ENCODE data around the gene TXNRD1.
"Not testable (repeated sequence)": the region's sequence is repeated elsewhere in the genome, so short reads cannot be mapped to it uniquely, and the experiment has no call there.

Gene TXNRD1

DNA sequence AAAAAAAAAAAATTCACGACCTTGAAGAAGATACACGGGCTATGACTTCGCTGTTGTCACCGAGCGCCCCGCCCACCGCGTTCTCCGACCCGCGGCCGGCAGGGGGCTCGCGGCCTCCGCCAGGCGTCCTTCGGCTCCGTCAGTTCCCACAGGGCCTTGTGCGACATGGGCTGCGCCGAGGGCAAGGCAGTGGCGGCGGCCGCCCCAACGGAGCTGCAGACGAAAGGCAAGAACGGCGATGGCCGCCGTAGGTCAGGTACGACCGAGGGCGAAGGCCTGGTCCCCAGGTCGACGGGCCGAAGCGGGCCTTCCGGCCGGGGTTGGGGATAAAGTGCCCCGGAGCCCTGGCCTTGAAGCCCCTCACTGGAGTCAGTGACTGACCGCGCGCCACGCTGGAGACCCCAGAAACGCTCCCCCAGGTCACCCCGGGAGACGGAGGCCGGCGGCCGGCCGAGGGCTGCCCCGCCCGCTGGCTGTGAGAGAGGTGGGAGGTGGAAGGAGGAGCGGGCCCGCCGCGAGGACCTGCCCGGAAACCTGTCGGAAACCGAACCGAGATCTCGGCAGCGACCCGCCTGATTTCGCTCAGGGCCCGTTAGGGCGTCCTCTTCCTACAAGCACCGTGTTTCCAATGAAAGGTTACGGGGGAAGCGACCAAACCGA, at the start of gene TXNRD1:
TXNRD1 (plus strand) TSS at position 142 of the 660 bp plus-strand sequence; CDS start at position 166, 24 bp downstream.
- Mint-ChIP-seq H3K4me3 (peak within 1 kb of the TSS; percentile 80), H3K27ac (peak within 1 kb of the TSS; percentile 69), H3K36me3 (ENCODE audit: low read depth) (no peaks in the 10 kb centered on the region), H3K4me1 (ENCODE audit: low read depth) (peaks cover 33% of the 10 kb centered on the region), H3K27me3 (ENCODE audit: low read depth) (no peaks in the 10 kb centered on the region), H3K9me3 (no peaks in the 10 kb centered on the region)
- peak; percentile 83 for DNase-seq (ENCODE audit: low spot score)

DNA sequence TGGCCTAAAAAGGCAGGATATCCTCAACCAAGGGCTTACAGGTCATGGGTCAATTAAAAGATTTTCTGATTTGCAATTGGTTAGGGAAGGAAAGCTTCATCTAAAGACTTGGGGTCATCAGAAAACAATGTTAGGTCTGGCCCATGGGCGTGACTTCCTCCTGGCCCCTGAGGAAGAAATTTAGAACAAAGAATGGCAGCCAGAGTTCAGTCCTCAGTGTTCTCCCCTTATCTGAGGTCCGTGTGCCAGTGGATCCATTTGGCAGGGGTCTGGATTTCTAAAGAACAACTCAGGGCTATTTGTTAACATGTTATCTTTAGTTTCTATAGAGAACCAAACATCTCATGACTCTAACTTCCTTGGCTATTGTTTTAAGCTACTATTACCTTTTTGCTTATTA, 49.8 kb upstream of the TXNRD1 start:
- no peak overlapping the region for H3K27ac Mint-ChIP-seq
- no peak overlapping the region for H3K4me3 Mint-ChIP-seq
- no peaks in the 10 kb centered on the region for H3K36me3 Mint-ChIP-seq (ENCODE audit: low read depth)
- H3K4me1 Mint-ChIP-seq (ENCODE audit: low read depth), result no peaks in the 10 kb centered on the region
- no peaks in the 10 kb centered on the region for H3K9me3 Mint-ChIP-seq
- DNase-seq (ENCODE audit: low spot score), result no peak
- no peaks in the 10 kb centered on the region for H3K27me3 Mint-ChIP-seq (ENCODE audit: low read depth)

DNA sequence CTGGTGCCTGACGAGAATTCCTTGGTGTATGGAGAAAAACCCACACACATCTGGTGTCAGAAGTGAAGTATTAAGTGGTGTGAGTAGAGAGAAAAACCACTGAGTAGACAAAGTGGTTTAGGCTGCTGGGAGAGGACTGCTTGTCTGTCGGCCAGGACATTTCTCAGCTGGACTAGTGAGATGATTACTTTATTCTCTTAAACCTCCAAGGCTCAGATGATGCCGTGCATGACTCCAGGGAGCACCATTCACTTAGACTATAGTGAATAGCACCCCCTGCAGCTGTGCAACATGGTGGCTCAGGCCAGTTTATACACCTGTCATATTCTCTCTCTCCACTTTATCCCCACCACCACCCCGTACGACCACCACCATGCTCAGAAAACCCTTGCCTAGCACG, 49.1 kb upstream of the TXNRD1 start:
- DNase-seq (ENCODE audit: low spot score), result no peak
- no peaks in the 10 kb centered on the region for H3K36me3 Mint-ChIP-seq (ENCODE audit: low read depth)
- no peak overlapping the region for H3K27ac Mint-ChIP-seq
- no peaks in the 10 kb centered on the region for H3K9me3 Mint-ChIP-seq
- H3K4me3 Mint-ChIP-seq, result no peak overlapping the region
- no peaks in the 10 kb centered on the region for H3K4me1 Mint-ChIP-seq (ENCODE audit: low read depth)
- H3K27me3 Mint-ChIP-seq (ENCODE audit: low read depth), result no peaks in the 10 kb centered on the region

DNA sequence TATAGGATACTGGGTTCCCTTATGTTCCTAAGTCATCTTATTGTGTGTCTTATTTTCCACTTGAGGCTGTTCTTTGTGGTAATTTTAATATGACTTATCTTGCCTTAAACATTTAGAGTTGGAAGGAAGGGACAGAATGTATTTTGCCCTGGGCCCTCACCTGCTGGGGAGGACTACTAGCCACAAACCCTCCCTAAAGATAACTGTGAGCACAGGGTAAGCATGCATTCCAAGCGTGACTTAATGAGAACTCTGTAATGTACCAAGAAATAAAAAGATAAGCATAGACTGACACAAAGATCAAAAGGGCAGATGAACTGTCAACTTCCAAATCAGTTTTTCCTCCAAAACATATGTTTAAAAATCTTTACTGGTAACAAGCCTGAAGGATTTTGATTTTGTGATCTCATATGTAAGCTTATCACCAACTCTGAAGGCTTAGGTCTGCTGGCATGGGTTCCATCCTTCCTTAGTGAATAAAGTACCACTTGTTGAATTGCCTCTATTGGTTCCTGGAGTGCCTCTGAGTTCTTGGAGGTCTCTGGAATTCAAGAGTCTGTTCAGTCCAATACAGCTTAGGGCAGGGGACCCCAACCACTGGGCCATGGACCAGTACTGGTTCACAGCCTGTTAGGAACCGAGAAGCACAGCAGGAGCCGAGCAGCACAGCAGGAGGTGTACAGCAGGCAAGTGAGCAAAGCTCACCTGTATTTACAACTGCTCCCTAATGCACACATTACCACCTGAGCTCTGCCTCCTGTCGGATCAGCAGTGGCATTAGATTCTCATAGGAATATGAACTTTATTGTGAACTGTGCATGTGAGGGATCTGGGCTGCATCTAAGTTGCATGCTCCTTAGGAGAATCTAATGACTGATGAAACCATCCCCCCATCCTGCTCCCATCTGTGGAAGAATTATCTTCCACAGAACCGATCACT, 47.8 kb upstream of the TXNRD1 start:
- H3K36me3 Mint-ChIP-seq (ENCODE audit: low read depth), result no peaks in the 10 kb centered on the region
- no peaks in the 10 kb centered on the region for H3K27me3 Mint-ChIP-seq (ENCODE audit: low read depth)
- no peak overlapping the region for H3K4me3 Mint-ChIP-seq
- DNase-seq (ENCODE audit: low spot score), result no peak
- no peaks in the 10 kb centered on the region for H3K9me3 Mint-ChIP-seq
- H3K27ac Mint-ChIP-seq, result no peak overlapping the region
- no peaks in the 10 kb centered on the region for H3K4me1 Mint-ChIP-seq (ENCODE audit: low read depth)

- H3K4me1 Mint-ChIP-seq (ENCODE audit: low read depth), result no peaks in the 10 kb centered on the region
- H3K36me3 Mint-ChIP-seq (ENCODE audit: low read depth), result no peaks in the 10 kb centered on the region
- no peak overlapping the region for H3K27ac Mint-ChIP-seq
- H3K27me3 Mint-ChIP-seq (ENCODE audit: low read depth), result no peaks in the 10 kb centered on the region
- no peak for DNase-seq (ENCODE audit: low spot score)
- H3K4me3 Mint-ChIP-seq, result no peak overlapping the region
- H3K9me3 Mint-ChIP-seq, result no peaks in the 10 kb centered on the region
These were observed 47.0 kb upstream of the TXNRD1 start for GRCh38 chr12:104168596-104168995.

DNA sequence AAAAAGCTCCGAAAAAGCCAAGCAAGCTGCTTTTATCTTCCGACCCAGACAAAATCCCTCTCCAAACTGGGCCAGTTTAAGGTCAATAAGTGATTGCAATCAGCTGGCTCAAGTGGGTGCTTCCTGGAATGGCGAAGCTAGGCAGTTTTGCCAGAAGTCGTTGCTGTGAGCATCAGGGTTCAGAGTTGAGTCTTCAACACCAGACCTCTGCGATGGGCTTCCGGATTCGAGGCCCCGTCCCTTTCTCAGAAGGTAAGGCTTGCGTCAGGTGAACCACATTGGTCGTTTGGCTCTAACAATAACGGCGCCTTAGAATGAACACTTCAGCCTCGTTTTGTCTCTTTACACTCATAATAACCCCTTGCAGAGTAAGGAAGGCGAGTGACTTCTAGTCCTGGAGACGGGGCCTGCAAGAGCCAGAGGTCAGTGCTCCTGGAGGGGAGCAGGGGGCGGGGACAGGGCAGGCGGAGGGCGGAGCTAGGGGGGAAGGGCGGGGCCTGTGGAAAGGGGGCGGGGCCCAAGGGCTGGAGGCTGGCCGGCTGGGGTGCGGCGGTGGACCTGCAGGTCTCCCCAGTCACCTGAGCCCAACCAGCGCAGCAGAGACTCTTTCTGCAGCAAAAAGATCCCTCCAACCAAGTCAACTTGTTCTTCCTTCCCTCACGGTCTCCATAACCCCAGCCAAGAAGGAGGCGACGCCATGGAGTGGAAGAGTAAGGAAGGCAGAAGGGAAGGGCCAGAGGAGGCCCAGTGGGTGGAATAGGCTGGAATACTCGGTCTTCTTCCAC, 43.6 kb upstream of the TXNRD1 start:
- Mint-ChIP-seq H3K4me1 (ENCODE audit: low read depth) (no peaks in the 10 kb centered on the region), H3K9me3 (no peaks in the 10 kb centered on the region), H3K27ac (no peak overlapping the region), H3K27me3 (ENCODE audit: low read depth) (no peaks in the 10 kb centered on the region), H3K4me3 (no peak overlapping the region), H3K36me3 (ENCODE audit: low read depth) (no peaks in the 10 kb centered on the region)
- DNase-seq (ENCODE audit: low spot score), result no peak

- Mint-ChIP-seq H3K36me3 (ENCODE audit: low read depth) (no peaks in the 10 kb centered on the region), H3K27me3 (ENCODE audit: low read depth) (no peaks in the 10 kb centered on the region), H3K27ac (no peak overlapping the region), H3K9me3 (no peaks in the 10 kb centered on the region), H3K4me1 (ENCODE audit: low read depth) (peaks cover 5% of the 10 kb centered on the region), H3K4me3 (no peak overlapping the region)
- no peak for DNase-seq (ENCODE audit: low spot score)
These were observed 43.0 kb upstream of the TXNRD1 start for GRCh38 chr12:104172570-104172947.

GRCh38 chr12:104173804-104174203, 41.8 kb upstream of the TXNRD1 start:
- not testable (repeated sequence) for H3K9me3 Mint-ChIP-seq; DNase-seq (ENCODE audit: low spot score); H3K27me3 Mint-ChIP-seq (ENCODE audit: low read depth); H3K4me3 Mint-ChIP-seq; H3K27ac Mint-ChIP-seq; H3K36me3 Mint-ChIP-seq (ENCODE audit: low read depth)
- peaks cover 12% of the 10 kb centered on the region for H3K4me1 Mint-ChIP-seq (ENCODE audit: low read depth)

DNA sequence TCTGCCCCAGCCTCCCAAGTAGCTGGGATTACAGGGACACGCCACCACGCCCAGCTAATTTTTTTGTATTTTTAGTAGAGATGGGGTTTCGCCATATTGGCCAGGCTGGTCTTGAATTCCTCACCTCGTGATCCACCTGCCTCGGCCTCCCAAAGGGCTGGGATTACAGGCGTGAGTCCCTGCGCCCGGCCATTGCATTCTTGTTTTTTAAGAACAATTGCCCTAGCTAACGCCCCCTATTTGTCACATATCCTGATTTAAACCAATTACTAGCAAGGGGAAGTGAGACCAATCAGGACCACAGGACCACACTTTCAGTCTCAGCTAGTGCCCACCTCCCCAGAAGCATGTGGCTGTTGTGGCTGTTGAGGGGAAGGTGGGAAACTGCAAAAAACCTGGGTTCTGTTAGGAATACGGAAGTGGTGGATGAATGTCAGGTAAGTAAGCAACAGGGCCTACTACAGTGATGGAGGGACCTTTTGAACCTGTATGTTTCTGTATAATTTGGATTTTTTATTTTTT, 39.8 kb upstream of the TXNRD1 start:
- Mint-ChIP-seq H3K27ac (no peak overlapping the region), H3K4me3 (no peak overlapping the region), H3K4me1 (ENCODE audit: low read depth) (peaks cover 12% of the 10 kb centered on the region), H3K36me3 (ENCODE audit: low read depth) (no peaks in the 10 kb centered on the region), H3K27me3 (ENCODE audit: low read depth) (peaks cover 7% of the 10 kb centered on the region), H3K9me3 (no peaks in the 10 kb centered on the region)
- DNase-seq (ENCODE audit: low spot score), result no peak

DNA sequence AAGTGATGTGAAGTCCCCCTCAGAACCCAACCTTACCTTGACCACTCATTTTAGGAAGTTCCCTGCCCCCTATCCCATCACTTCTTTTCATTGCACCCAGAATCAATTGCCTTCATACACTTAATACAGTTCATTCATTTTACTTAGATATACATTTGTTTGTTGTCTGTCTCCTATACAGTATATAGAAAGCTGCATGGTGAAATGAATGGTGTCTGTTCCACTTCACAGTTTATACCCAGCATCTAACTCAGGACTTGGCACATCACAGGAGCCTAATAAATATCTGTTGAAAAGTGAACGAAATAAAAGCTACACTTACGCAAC, 38.3 kb upstream of the TXNRD1 start:
- H3K4me1 Mint-ChIP-seq (ENCODE audit: low read depth), result peaks cover 12% of the 10 kb centered on the region
- no peaks in the 10 kb centered on the region for H3K36me3 Mint-ChIP-seq (ENCODE audit: low read depth)
- peaks cover 7% of the 10 kb centered on the region for H3K27me3 Mint-ChIP-seq (ENCODE audit: low read depth)
- no peak for DNase-seq (ENCODE audit: low spot score)
- no peak overlapping the region for H3K27ac Mint-ChIP-seq
- H3K4me3 Mint-ChIP-seq, result no peak overlapping the region
- H3K9me3 Mint-ChIP-seq, result no peaks in the 10 kb centered on the region

DNA sequence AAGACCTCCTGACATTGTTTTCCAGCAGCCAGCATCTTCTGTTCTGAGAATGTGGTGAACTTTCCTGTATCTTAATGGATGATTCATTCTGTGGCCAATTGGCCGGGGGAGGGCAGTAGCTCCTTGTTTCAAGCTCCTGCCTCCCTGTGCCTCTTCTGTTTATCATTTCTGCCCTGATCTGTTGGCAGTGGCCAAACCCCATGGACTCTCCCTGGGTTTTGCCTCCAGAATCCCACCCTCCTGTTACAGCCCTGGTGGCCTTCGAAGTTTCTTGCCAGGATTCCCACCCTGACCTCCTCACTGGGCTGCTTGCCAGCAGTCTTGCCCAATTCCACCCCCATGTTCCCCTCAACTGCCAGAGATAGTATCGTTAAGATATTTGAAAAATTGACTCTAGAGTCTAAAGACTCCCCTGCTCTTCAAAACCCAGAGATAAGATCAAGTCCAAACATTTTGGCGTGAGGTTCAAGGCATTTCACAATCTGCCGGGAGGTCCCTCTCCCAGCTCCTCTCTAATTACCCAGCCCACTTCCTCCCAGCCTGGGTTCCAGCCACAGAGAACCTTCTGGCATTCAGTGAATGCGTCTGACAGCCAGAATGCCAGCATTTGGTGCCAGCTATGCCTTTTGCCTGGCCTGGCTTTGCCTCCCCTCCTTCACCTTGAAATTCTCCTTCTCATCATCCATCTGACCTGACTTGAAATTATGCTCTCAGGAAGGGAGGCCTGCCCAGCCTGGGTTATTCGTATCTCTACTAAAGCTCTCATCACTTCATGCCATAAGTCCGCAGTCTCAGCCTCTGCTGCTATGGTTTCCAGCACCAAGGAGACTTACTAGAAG, 37.7 kb upstream of the TXNRD1 start:
- H3K4me3 Mint-ChIP-seq, result no peak overlapping the region
- H3K4me1 Mint-ChIP-seq (ENCODE audit: low read depth), result peaks cover 12% of the 10 kb centered on the region
- no peaks in the 10 kb centered on the region for H3K9me3 Mint-ChIP-seq
- H3K36me3 Mint-ChIP-seq (ENCODE audit: low read depth), result no peaks in the 10 kb centered on the region
- no peak overlapping the region for H3K27ac Mint-ChIP-seq
- H3K27me3 Mint-ChIP-seq (ENCODE audit: low read depth), result peaks cover 7% of the 10 kb centered on the region
- DNase-seq (ENCODE audit: low spot score), result peak; percentile 27

GRCh38 chr12:104180374-104180773, 35.2 kb upstream of the TXNRD1 start:
- no peak for DNase-seq (ENCODE audit: low spot score)
- Mint-ChIP-seq H3K27me3 (ENCODE audit: low read depth) (peaks cover 7% of the 10 kb centered on the region), H3K27ac (no peak overlapping the region)

DNA sequence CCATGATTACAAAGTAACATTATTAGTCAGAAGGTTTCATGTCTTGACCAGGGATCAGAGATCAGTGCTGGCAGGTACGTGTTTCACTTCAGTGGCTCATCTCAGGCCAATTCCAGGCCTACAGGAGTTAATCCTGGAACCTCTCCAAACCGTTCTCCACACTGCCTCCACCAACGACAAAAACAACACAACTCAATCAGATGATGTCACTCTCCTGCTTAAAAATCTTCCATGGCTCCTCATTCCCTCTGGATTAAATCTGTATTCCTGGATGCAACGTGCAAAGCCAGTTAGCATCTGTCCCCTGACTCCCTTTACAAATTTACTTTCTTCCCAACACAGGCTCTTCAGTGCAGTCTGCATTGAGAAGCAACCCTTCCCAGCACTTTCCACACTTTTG, 34.3 kb upstream of the TXNRD1 start:
- Mint-ChIP-seq H3K9me3 (no peaks in the 10 kb centered on the region), H3K4me3 (no peak overlapping the region), H3K27ac (no peak overlapping the region), H3K27me3 (ENCODE audit: low read depth) (peaks cover 7% of the 10 kb centered on the region), H3K36me3 (ENCODE audit: low read depth) (no peaks in the 10 kb centered on the region), H3K4me1 (ENCODE audit: low read depth) (peaks cover 12% of the 10 kb centered on the region)
- DNase-seq (ENCODE audit: low spot score), result no peak

More at GRCh38 chr12:104180374-104180773, 35.2 kb upstream of the TXNRD1 start:
- no peaks in the 10 kb centered on the region for H3K36me3 Mint-ChIP-seq (ENCODE audit: low read depth)
- no peaks in the 10 kb centered on the region for H3K9me3 Mint-ChIP-seq
- H3K4me1 Mint-ChIP-seq (ENCODE audit: low read depth), result peaks cover 12% of the 10 kb centered on the region
- no peak overlapping the region for H3K4me3 Mint-ChIP-seq
